Inflammatory macrophage treated with lipopolysaccharide for 4 hours (primary cell): ENCODE measurements around the gene DEDD.
A peak's percentile ranks its signal among the peaks of the same experiment; 100 is the strongest.
"Not testable (repeated sequence)": the region's sequence is repeated elsewhere in the genome, so short reads cannot be mapped to it uniquely, and the experiment has no call there.

Experiments
- DNase-seq: peaks from one replicate; pipeline ENCODE4 v3.0.0-alpha.2; 2020

DEDD gene

GRCh38 chr1:161121834-161122233, 10.6 kb downstream of the DEDD start:
- peak; percentile 76 for DNase-seq

GRCh38 chr1:161121042-161121650, 11.3 kb downstream of the DEDD start:
- DNase-seq = peak; percentile 47

- peak; percentile 81 for DNase-seq
These were observed 13.2 kb downstream of the DEDD start for GRCh38 chr1:161119092-161119903.

GRCh38 chr1:161117759-161118581, 14.5 kb downstream of the DEDD start, which contains the start of the genes NIT1 and PFDN2:
Gene NIT1 (plus strand): TSS chr1:161118105. CDS start chr1:161118177, 72 bp downstream.
Gene PFDN2 (minus strand): TSS chr1:161118037. CDS start chr1:161118026, 11 bp downstream.
- peak; percentile 88 for DNase-seq

- not testable (repeated sequence) for DNase-seq
These were observed 16.5 kb downstream of the DEDD start for GRCh38 chr1:161115961-161116360.

- peak; percentile 59 for DNase-seq
These were observed 17.2 kb downstream of the DEDD start for GRCh38 chr1:161115132-161115711.

- DNase-seq = no peak
These were observed 17.9 kb downstream of the DEDD start for GRCh38 chr1:161114556-161114955.

- no peak for DNase-seq
These were observed 18.6 kb downstream of the DEDD start for GRCh38 chr1:161113915-161114314.

- DNase-seq = peak; percentile 59
These were observed 20.9 kb downstream of the DEDD start for GRCh38 chr1:161111527-161111926.

GRCh38 chr1:161111117-161111516, 21.4 kb downstream of the DEDD start:
- DNase-seq = peak; percentile 66

- peak; percentile 72 for DNase-seq
These were observed 26.0 kb downstream of the DEDD start for GRCh38 chr1:161106431-161106830.

GRCh38 chr1:161100556-161100955, 31.9 kb downstream of the DEDD start:
- no peak for DNase-seq

- no peak for DNase-seq
These were observed 33.2 kb downstream of the DEDD start for GRCh38 chr1:161099090-161099802.

- no peak for DNase-seq
These were observed 34.0 kb downstream of the DEDD start, which contains the start of gene KLHDC9 for GRCh38 chr1:161098210-161099068. Gene KLHDC9 (plus strand): TSS chr1:161098361. CDS start chr1:161098536, 175 bp downstream.

GRCh38 chr1:161096530-161096929, 35.9 kb downstream of the DEDD start:
- DNase-seq = peak; percentile 92

GRCh38 chr1:161096015-161096414, 36.5 kb downstream of the DEDD start:
- no peak for DNase-seq

GRCh38 chr1:161095230-161095629, 37.2 kb downstream of the DEDD start:
- no peak for DNase-seq

GRCh38 chr1:161094481-161094880, 38.0 kb downstream of the DEDD start:
- DNase-seq = no peak

GRCh38 chr1:161092621-161093028, 39.8 kb downstream of the DEDD start:
- DNase-seq = peak; percentile 41

GRCh38 chr1:161091796-161092507, 40.5 kb downstream of the DEDD start:
- DNase-seq = no peak
